NCI-H2227 treated with DMSO at 0.1 percent for 48 hours (cell line): Measurements from ENCODE around the gene AFAP1.

Source experiments
- DNase-seq: peaks from one replicate; lab custom pipeline; 2025; lab: John Stamatoyannopoulos, UW

AFAP1 gene

DNA sequence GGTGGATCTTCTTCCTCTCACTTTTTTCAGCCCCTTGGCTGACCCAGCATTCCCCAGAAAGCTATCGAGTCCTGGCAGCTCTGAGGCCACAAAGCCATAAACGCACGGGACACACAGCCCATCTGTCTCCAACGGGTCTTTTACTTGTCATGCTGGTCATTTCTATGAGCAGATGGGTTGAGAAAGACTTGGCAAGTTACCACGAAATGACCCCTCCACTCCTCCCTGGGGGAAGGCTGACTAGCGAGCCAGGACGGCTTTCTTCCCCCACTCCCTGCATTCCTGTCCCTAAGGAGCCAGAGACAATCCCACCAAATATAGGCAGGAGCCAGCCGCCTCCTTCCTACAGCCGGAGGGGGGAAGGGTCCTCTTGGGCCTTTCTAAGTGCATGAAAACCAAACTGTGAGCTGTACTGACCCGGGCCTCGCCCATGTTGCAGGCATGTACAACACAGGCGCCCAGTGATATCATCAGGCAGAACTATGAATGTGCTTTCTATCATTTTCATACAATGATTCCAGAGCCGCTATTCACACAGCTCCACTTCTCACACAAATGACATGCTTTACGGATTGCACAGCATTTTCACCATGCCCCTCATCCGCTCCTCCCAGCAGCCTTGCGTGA is 28.6 kb downstream of the AFAP1 start:
- no peak for DNase-seq

GRCh38 chr4:7910263-7910896 is 29.3 kb downstream of the AFAP1 start:
- no peak for DNase-seq

DNA sequence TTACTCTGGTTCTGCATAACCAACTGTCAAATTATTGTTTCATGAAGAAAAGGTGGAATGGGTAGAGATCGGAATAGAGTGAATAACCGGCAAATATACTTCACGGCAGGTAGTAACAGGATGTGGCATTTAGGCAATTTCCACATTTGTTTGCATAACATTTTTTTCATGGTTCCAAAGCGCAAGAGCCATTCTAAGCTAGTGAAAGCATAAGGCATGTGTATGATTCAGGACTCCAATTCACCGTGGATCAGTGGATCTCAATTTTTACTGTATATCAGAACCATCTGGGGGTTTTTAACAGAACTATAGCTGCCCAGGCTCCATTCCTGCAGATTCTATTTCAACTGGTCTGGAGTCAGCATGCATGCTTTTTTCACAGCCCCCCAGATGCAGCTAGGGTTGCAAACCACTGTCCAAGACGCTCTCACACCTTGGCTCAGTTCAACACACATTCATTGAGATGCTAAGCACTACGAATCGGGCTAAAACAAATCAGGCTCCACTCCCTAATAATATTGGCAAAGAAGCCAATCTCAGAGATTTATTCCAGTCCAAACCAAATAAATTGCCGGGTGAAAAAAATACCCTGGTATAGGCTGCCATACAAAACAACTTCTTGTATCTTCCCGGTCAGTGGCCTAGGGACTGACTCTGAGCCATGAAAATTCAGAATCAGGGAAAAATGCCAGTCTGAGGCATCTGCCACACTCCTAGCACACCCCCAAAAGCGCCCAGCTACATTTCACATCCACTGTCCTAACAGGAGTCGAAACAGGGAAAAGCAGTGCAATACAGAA is 30.0 kb downstream of the AFAP1 start:
- no peak for DNase-seq

DNA sequence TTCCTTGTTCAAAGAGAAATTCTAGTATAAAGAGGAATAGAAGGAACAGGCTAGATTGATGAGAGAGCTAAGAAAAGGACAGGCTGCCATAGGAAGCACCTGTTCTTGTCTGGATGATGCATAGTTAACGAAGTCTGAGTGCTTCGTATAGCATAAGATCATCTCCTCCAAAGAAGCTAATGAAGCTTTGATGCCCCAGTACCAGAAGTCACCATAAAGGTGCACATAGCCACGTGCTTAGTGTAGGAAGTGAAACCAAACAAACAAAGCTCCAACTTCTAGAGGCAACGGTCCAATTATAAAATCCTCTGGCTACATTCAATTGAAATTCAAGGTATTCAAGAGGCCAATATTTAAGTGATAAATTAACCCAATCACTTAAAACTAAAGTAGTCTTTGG is 31.0 kb downstream of the AFAP1 start:
- no peak for DNase-seq

- no peak for DNase-seq
Measured at GRCh38 chr4:7907142-7907541, 32.5 kb downstream of the AFAP1 start.

DNA sequence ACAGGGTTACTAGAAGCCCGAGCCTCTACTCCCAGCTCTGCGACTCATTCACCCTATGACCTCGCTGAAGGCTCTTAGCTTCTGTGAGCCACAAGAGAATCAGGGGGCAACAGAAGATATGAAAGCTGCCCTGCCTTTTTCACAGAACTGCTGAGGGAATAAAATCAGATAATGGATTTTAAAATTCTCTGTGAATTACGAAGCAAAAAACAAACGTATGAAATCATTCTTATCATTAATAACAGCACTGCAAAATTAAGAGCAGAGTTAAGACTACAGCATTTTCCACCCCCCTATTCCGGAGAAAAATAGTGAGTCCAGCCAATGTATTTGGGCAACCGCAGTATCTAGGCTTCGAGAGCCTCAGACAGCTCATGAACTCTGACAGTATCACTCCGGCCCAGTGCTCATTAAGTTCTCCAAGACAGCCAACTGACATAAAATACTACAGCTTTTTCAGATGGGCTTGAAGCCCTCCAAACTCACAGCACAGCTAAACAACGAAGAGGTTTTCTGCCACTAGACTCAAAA is 33.4 kb downstream of the AFAP1 start:
- DNase-seq: no peak

GRCh38 chr4:7904952-7905915 is 34.4 kb downstream of the AFAP1 start:
- DNase-seq: no peak

DNA sequence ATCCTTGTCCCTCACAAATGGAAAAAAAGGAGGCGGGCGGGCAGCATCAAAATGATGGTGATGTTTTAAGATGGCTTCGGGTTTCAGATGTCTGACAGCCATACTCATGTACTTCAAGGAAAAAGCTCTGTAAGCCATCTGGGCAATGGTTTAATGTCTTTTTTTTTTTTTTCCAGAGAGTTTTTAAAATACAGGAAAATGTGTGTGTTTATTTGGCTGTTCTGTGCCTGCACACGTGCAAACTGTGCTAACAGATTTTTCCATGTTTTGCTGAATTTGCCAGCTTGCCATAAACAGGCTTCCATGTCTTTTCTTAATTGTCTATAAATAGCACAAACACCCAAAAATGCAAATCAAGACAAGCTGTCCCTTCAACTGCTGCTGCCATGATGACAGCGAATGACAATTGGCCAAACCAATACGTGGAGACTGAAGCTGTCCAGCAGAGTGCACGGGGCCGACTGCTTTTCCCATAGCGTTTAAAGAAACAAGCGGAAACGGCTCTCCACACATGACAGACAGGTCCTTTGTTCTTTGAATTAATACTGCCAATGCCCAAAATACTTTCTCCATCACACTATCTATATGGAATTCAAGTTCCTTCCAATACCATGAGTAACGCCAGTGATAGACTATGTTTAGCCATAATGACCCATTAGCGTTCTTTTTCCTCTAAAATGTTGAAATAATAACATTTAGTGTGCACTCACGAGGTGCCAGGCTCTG is 35.7 kb downstream of the AFAP1 start:
- DNase-seq: no peak

GRCh38 chr4:7902826-7903225 is 36.8 kb downstream of the AFAP1 start:
- DNase-seq: no peak

- DNase-seq: peak; percentile 21
Measured at GRCh38 chr4:7902101-7902553, 37.5 kb downstream of the AFAP1 start.

DNA sequence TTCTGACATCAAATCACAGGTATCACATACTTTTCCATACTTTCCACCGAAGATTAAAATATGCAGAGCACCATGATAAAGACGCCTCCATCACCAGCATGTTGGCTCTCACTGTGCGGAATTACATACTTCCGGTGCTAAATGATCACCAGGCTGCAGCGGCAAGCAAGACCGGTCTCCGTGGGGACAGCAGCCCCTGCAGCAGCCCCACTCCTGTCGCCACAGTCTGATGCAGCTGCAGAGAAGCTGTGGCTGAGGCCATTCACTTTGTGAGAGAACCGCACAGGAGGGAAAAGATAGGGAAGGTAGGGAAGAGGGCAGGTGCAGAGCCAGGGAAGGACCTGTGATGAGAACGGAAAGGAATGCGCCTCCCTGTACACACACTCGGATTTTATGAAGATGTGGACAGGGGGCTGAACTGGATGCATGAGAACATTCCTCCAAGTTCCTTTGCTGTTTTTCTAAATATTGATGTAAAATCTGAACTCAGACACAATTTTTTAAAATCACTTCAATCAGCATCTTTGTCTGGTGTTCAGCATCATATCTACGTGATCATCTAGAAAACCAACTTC is 38.3 kb downstream of the AFAP1 start:
- peak; percentile 3 for DNase-seq

GRCh38 chr4:7900334-7900909 is 39.2 kb downstream of the AFAP1 start:
- no peak for DNase-seq

DNA sequence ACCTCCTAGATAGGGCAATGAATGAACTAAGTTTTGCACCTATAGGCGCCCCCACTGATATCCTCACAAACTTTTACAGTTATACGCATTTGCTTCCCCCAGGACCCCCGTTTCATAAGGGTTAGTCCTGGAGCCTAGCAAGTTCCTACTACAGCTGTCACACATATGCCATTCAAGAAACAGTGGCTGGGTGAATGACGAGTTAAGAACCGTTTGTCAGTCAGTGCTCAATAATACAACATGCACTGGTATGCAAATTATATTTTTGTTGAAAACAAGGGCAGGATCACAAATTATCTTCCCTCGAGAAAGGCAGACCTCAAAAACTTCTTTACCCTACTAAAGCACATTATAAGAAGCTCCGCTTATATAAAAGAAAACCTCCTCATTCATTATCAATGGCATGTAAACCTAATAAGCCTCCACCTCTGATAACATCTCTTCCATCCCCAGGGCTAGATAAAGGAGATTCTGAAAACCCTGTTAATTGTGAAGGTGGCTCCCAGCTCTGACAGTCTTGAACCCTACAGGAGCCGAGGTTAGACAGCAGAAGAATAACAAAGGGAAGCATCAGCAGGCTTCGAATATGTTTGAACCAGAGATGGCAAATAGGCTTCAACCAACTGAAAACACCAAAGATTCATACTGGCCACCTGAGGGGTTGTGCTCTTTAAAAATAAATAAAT is 40.3 kb downstream of the AFAP1 start:
- DNase-seq: no peak

GRCh38 chr4:7898385-7898784 is 41.3 kb downstream of the AFAP1 start:
- DNase-seq: no peak

DNA sequence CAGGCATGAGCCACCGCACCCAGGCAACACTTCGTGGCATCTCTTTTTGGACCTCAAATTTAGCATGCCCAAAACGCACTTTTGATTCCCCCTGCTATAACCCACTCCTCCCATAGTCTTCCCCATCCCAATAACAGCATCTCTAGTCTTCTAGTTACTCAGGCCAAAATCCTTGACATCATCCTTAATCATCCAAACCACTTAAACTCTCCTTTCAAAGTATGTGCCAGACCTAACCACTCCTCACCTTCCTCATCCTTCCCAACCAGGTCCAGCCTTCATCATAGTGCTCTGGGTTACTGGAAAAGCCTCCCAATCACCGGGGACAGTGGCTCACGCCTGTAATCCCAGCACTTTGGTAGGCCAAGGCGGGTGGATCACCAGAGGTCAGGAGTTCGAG is 41.9 kb downstream of the AFAP1 start:
- no peak for DNase-seq

DNA sequence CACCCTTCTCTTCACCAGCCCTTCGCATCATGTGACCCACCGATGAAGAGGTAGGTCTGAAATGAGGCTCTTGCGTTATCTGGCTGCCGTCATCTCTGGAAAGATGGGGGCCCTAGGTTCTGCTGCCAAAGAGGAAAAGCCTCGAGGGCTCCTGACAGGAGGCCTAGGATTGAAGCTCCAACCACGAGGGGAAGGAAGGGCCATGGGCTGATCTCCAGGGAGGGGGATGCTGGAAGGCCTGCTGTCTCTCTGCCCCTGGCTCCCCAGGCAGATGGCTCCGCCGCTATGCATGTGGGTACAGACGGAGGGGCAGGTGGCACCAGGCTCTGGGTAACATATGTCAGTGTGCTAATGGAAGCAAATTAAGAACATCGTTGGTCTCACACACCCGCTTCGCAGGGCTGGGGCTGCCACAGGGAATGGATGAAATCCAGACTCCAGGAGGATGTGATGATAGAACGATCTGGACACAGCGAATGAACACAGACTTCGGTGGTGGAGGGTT is 44.9 kb downstream of the AFAP1 start:
- DNase-seq: no peak

GRCh38 chr4:7894098-7894676 is 45.5 kb downstream of the AFAP1 start:
- DNase-seq: no peak

DNA sequence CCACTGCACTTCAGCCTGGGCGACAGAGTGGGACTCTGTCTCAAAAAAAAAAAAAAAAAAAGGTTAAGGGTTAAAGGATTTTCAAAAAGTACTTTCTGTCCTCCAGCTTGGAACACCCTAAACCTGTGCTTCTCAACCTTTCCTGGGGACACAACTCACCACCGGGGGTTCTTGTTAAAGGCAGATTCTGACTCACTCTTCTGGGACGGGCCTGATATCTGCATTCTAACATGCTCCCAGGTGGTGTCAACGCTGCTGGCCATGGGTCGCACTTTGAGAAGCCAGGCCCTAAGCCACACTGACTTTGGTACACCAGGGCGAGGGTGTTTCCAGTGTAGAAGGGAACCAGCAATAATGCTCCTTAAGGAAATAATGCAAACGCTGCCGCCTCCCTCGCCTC is 46.1 kb downstream of the AFAP1 start:
- no peak for DNase-seq
